IMR-90 (cell line): ENCODE results near the gene VSIG10L. TPM values are rescaled to one million over a fixed set of nuclear protein-coding genes. Genes with fewer than 3 reads are reported as not detected.
A peak's percentile ranks its signal among the peaks of the same experiment; 100 is the strongest.

Source experiments
- ATAC-seq: fragments of 200-7000 bp; cut with Tn5 transposase; 2 replicates; pipeline ENCODE4 v1.9.1; 2020; ENCODE audit warnings: low read depth, mild to moderate bottlenecking, moderate library complexity
- BruUV-seq: library from RNA; stranded (reverse); fragments of 400-500 nt; replicated peaks from 2 replicates; lab custom pipeline; 2021; lab: Mats Ljungman, UMichigan
- CTCF ChIA-PET: fragments of 300-600 bp; formaldehyde crosslinking; extraction: SDS; loops from one replicate; lab custom pipeline; 2021; ENCODE audit warnings: antibody characterized with exemption; lab: Yijun Ruan, JAX
- POLR2A ChIA-PET: fragments of 300-600 bp; sonication (Branson Sonifier 250); formaldehyde crosslinking; loops from one replicate; lab custom pipeline; 2022; ENCODE audit warnings: antibody characterized with exemption; ENCODE audit not compliant: unreplicated experiment; lab: Charles Lee
- DNase-seq: peaks from one replicate; pipeline ENCODE4 v3.0.0; 2013
- H2AFZ ChIP-seq: replicated peaks from 2 replicates; pipeline ENCODE3; 2013; ENCODE audit warnings: low read length, mild to moderate bottlenecking; ENCODE audit not compliant: poor library complexity
- H2AK5ac ChIP-seq: 2 replicates; pipeline ENCODE4 v1.6.1; 2013; ENCODE audit warnings: low read depth, low read length, inconsistent platforms
- H2AK9ac ChIP-seq: replicated peaks from 2 replicates; pipeline ENCODE3; 2013; ENCODE audit warnings: mild to moderate bottlenecking, low read depth, low read length, moderate library complexity; ENCODE audit not compliant: poor library complexity
- H2BK120ac ChIP-seq: 2 replicates; pipeline ENCODE4 v1.6.1; 2013; ENCODE audit warnings: low read depth, low read length, inconsistent platforms
- H2BK15ac ChIP-seq: 3 replicates; pipeline ENCODE4 v1.6.1; 2013; ENCODE audit warnings: low read depth, low read length, inconsistent platforms
- H2BK20ac ChIP-seq: 2 replicates; pipeline ENCODE4 v1.6.1; 2013; ENCODE audit warnings: low read depth, mild to moderate bottlenecking, inconsistent platforms, low read length, moderate library complexity
- H2BK5ac ChIP-seq: 2 replicates; pipeline ENCODE4 v1.6.1; 2013; ENCODE audit warnings: mild to moderate bottlenecking, low read depth, low read length, inconsistent platforms; ENCODE audit not compliant: poor library complexity, severe bottlenecking
- H3K14ac ChIP-seq: replicated peaks from 2 replicates; pipeline ENCODE4 v1.6.1; 2013; ENCODE audit warnings: low read depth, low read length, inconsistent platforms
- H3K18ac ChIP-seq: 2 replicates; pipeline ENCODE4 v1.6.1; 2013; ENCODE audit warnings: low read depth, low read length, control low read depth
- H3K23ac ChIP-seq: 2 replicates; pipeline ENCODE4 v1.6.1; 2013; ENCODE audit warnings: low read depth, low read length, inconsistent platforms
- H3K27ac ChIP-seq: 2 replicates; pipeline ENCODE4 v1.5.1; 2013; ENCODE audit warnings: mild to moderate bottlenecking, control low read depth, low read length; ENCODE audit not compliant: insufficient read depth
- H3K27me3 ChIP-seq: 2 replicates; pipeline ENCODE4 v1.6.1; 2013; ENCODE audit warnings: low read length; ENCODE audit not compliant: control insufficient read depth, insufficient read depth
- H3K36me3 ChIP-seq: 2 replicates; pipeline ENCODE4 v1.6.1; 2013; ENCODE audit warnings: low read length, mixed read lengths; ENCODE audit not compliant: control insufficient read depth, insufficient read depth
- H3K4ac ChIP-seq: 2 replicates; pipeline ENCODE4 v1.6.1; 2013; ENCODE audit warnings: low read depth, low read length, inconsistent platforms
- H3K4me1 ChIP-seq: 2 replicates; pipeline ENCODE4 v1.6.1; 2013; ENCODE audit warnings: low read length, mixed read lengths; ENCODE audit not compliant: control insufficient read depth, insufficient read depth
- H3K4me2 ChIP-seq: 2 replicates; pipeline ENCODE4 v1.6.1; 2013; ENCODE audit warnings: low read depth, mild to moderate bottlenecking, control low read depth, low read length, moderate library complexity
- H3K4me3 ChIP-seq: 2 replicates; pipeline ENCODE4 v1.5.1; 2013; ENCODE audit warnings: low read depth, mild to moderate bottlenecking, control low read depth, low read length, moderate library complexity; ENCODE audit not compliant: insufficient read depth
- H3K56ac ChIP-seq: 2 replicates; pipeline ENCODE4 v1.6.1; 2013; ENCODE audit warnings: low read length, inconsistent platforms; ENCODE audit not compliant: insufficient read depth; ENCODE audit errors: extremely low read depth
- H3K79me1 ChIP-seq, 2 experiments: 2 replicates each; pipeline ENCODE4 v1.6.1; 2013; ENCODE audit warnings: low read length in 2 of 2, inconsistent platforms in 1 of 2, low read depth in 1 of 2
- H3K9ac ChIP-seq: 2 replicates; pipeline ENCODE4 v1.6.1; 2013; ENCODE audit warnings: low read depth, low read length, control low read depth
- H3K9me1 ChIP-seq: 2 replicates; pipeline ENCODE4 v1.6.1; 2013; ENCODE audit warnings: low read length, inconsistent platforms; ENCODE audit not compliant: insufficient read depth
- H3K9me3 ChIP-seq: 2 replicates; pipeline ENCODE4 v1.6.1; 2013; ENCODE audit warnings: low read length; ENCODE audit not compliant: control insufficient read depth, insufficient read depth
- H4K20me1 ChIP-seq: 2 replicates; pipeline ENCODE4 v1.6.1; 2013; ENCODE audit warnings: low read length, inconsistent platforms; ENCODE audit not compliant: insufficient read depth
- H4K5ac ChIP-seq: 2 replicates; pipeline ENCODE4 v1.6.1; 2013; ENCODE audit warnings: mild to moderate bottlenecking, low read depth, low read length, control low read depth
- H4K8ac ChIP-seq, 2 experiments: 2 replicates each; pipeline ENCODE4 v1.6.1; 2013; ENCODE audit warnings: low read depth in 2 of 2, low read length in 2 of 2, control low read depth in 1 of 2, inconsistent platforms in 1 of 2
- H4K91ac ChIP-seq: 2 replicates; pipeline ENCODE4 v1.6.1; 2013; ENCODE audit warnings: low read depth, low read length, inconsistent platforms; ENCODE audit not compliant: insufficient read depth
- WGBS, 2 experiments: methylation state at CpG; one replicate each; pipeline versions ENCODE4 v1.1.5 to v1.1.7; 2013; ENCODE audit warnings: missing lambda C conversion rate in 2 of 2; ENCODE audit not compliant: insufficient read length in 1 of 2; ENCODE audit errors: extremely low coverage in 2 of 2; 5-methylcytosine and 5-hydroxymethylcytosine counted together
- dilution Hi-C: fragments of 300-500 bp; cut with HindIII; formaldehyde crosslinking; loops from one replicate; pipeline ENCODE4 v1.14.3; 2018; ENCODE audit warnings: low sequenced_read_pairs; ENCODE audit not compliant: unreplicated experiment
- in situ Hi-C: fragments of 300-500 bp; cut with MboI; formaldehyde crosslinking; loops from 3 replicates; pipeline ENCODE4 v1.14.3; 2019; ENCODE audit warnings: low sequenced_read_pairs, inconsistent platforms, mixed read lengths
- intact Hi-C: fragments of 100-400 bp; cut with micrococcal nuclease; formaldehyde crosslinking; loops from 2 replicates; pipeline ENCODE4 v1.10.0; 2022
- polyA plus RNA-seq, 3 experiments: library from polyadenylated mRNA; depleted of rRNA; stranded (reverse); fragments of >200 nt; gene quantifications; 2 replicates each; pipeline ENCODE4 v1.2.3, GENCODE V29; 2012; ENCODE audit warnings: low replicate concordance in 1 of 3
- total RNA-seq: library from RNA; depleted of rRNA; stranded (reverse); fragments of >200 nt; gene quantifications from 2 replicates; pipeline ENCODE4 v1.2.3, GENCODE V29; 2012
- TF ChIP-seq, protein P1 (sequence below): fragments of 150-350 bp; IDR thresholded peaks from 2 replicates; pipeline ENCODE4 v1.6.1; 2017; ENCODE audit warnings: mild to moderate bottlenecking, antibody characterized with exemption, low read length, low read depth

The VSIG10L gene
- total and polyA plus RNA-seq, 2 of the 4 experiments (the other 2 are of a cell fraction): 0.18 to 1.2 TPM

DNA sequence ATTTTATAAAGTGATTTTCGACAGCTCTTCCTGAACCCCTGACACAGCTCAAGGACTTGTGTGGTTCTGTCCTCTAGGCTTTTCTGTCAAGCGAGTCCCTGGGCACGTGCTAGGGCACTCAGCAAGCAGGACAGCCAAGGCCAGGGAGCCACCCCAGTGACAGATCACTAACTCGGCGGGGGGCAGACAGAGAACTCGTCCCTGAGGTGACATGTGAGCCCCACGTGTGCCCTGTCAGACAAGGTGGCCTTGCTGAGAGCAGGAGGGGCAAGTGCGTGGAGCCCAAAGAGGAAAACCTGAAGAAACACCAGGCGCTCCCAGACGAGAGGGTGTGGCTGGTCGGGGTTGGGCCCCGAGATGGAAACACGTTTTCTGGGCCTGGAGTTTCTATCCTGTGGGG is 19.3 kb upstream of the VSIG10L start:
- ATAC-seq: no peak
- in situ Hi-C loops: no loop called here
- CTCF ChIA-PET: no interaction called here
- intact Hi-C loops: no loop called here
- H2BK20ac ChIP-seq: no peak overlapping the region
- H3K4ac ChIP-seq: no peak overlapping the region
- H4K8ac ChIP-seq: no peak overlapping the region
- peaks cover 9% of the 10 kb centered on the region for H3K9me1 ChIP-seq
- POLR2A ChIA-PET: interaction anchor here (0.6 kb wide), 1 partner anchor 340 kb away, joined by 3 read pairs; no protein-coding TSS in a partner anchor
- H3K18ac ChIP-seq: no peak overlapping the region
- H3K36me3 ChIP-seq: no peaks in the 10 kb centered on the region
- no peak overlapping the region for H4K5ac ChIP-seq
- WGBS, 2 experiments: 85% methylated on average over 7 of the region's 13 CpGs; no CpG with 5 or more reads in 1 of the 2 experiments
- H4K91ac ChIP-seq: no peak overlapping the region
- H2BK5ac ChIP-seq: no peak overlapping the region
- H3K23ac ChIP-seq: no peak overlapping the region
- H3K9me3 ChIP-seq: no peaks in the 10 kb centered on the region
- peaks cover 3% of the 10 kb centered on the region for H4K20me1 ChIP-seq
- peaks cover 18% of the 10 kb centered on the region for H3K4me1 ChIP-seq
- no peak overlapping the region for H3K27ac ChIP-seq
- H3K4me2 ChIP-seq: no peak overlapping the region
- no peak overlapping the region for H3K4me3 ChIP-seq
- no peak overlapping the region for H2AK5ac ChIP-seq
- DNase-seq: no peak
- H2BK120ac ChIP-seq: no peak overlapping the region
- no peak overlapping the region for H3K9ac ChIP-seq
- peak overlapping the region; percentile 48 for H2AK9ac ChIP-seq
- H3K56ac ChIP-seq: no peak overlapping the region
- H3K79me1 ChIP-seq: peaks cover 15 to 36% of the 10 kb centered on the region in 2 experiments
- no TSS peak for BruUV-seq
- TF ChIP-seq, protein P1, sequence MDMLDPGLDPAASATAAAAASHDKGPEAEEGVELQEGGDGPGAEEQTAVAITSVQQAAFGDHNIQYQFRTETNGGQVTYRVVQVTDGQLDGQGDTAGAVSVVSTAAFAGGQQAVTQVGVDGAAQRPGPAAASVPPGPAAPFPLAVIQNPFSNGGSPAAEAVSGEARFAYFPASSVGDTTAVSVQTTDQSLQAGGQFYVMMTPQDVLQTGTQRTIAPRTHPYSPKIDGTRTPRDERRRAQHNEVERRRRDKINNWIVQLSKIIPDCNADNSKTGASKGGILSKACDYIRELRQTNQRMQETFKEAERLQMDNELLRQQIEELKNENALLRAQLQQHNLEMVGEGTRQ: no peak
- dilution Hi-C loops: no loop called here
- H2BK15ac ChIP-seq: no peak overlapping the region
- H3K14ac ChIP-seq: no peak overlapping the region
- H3K27me3 ChIP-seq: no peaks in the 10 kb centered on the region
- no peak overlapping the region for H2AFZ ChIP-seq
